Myocyte (in vitro differentiated cells): ENCODE measurements around the gene MTMR2. TPM values are rescaled to one million over a fixed set of nuclear protein-coding genes. Genes with fewer than 3 reads are reported as not detected.
"Not testable (repeated sequence)": the region's sequence is repeated elsewhere in the genome, so short reads cannot be mapped to it uniquely, and the experiment has no call there.

Source experiments
- DNase-seq: peaks from one replicate; pipeline ENCODE4 v3.0.0-alpha.2; 2012; ENCODE audit warnings: low read depth
- total RNA-seq: library from RNA; depleted of rRNA; stranded (reverse); fragments of >200 nt; gene quantifications from 2 replicates; pipeline ENCODE4 v1.2.3, GENCODE V29; 2014

Gene MTMR2
- total RNA-seq, 1 donor from 2014 or later, result 18.5 TPM

DNA sequence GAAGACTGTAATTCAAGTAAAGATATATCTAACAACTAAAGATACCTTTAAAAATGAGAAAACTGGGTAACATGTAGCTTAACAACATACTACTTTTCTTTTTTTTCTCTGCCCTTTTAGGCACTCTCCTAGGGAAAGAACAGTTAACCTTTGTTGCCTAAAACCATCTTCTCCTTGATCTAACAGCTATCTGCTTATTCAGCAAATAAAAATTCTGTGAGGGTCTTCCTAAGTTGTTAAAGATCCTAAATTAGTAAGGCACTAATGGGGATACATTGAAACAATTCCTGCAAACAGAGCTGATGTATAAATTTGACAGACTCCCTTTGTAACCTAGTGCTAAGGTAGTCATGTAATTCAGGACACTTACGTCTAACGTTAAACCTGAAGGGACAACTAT lies 39.1 kb downstream of the MTMR2 start:
- DNase-seq, result no peak

DNA sequence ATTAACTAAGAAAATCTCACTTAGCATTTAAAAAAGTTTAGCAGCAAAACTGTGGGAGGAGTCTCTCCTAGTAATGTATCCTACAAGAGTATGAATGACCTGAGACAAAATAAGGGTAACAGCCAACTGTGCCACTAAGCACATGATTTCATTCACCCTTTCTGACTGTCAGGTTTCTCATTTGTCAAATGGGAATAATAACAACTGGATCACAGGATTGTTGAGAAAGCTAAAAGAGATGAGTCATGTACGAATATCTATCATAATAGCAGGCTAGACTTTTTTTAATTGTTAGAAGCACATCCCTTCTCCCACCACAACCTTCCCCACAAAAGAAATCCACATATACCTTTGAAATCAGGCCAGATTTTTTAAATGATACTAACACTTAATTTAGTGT lies 39.5 kb downstream of the MTMR2 start:
- DNase-seq, result peak; percentile 73

DNA sequence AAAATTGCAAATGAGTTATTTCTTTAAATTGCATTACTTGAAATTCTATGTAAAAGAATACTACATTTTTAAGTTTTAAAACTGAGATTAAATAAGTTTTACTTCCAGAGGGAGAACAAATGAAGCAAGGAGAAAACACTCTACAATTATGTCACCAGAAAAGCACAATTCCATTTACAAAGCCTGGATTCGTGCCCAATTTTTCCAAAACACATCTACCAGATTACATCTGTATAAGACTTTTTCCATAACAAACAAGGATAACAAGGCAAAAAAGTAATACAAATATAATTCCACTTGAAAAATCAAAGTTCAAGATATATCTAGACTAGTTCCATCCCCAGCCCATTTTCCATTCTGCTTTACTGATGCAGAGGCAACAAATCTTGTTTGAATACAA lies 40.5 kb downstream of the MTMR2 start:
- no peak for DNase-seq

GRCh38 chr11:95877291-95877690 lies 46.6 kb downstream of the MTMR2 start:
- peak; percentile 74 for DNase-seq

GRCh38 chr11:95870877-95871276 lies 53.0 kb downstream of the MTMR2 start:
- not testable (repeated sequence) for DNase-seq

DNA sequence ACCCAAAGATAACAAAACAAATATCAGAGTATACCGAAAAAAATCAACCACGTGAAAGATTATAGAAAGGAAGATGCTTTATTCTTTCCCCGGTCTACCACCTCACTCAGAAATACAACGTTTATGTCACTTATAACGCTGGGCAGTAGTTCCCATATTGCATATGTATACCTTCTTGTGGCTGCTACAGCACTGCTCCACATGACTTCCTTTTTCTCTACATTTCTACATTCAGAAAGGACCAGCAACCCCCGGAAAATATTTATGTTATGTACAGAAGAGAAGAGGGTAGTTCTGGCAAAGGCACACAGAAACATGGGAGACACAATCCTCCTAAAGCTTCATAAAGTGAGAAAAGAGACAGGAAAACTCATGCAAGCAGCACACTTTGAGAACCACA lies 56.8 kb downstream of the MTMR2 start:
- DNase-seq, result no peak

GRCh38 chr11:95863486-95864140 lies 60.3 kb downstream of the MTMR2 start:
- DNase-seq, result peak; percentile 13

DNA sequence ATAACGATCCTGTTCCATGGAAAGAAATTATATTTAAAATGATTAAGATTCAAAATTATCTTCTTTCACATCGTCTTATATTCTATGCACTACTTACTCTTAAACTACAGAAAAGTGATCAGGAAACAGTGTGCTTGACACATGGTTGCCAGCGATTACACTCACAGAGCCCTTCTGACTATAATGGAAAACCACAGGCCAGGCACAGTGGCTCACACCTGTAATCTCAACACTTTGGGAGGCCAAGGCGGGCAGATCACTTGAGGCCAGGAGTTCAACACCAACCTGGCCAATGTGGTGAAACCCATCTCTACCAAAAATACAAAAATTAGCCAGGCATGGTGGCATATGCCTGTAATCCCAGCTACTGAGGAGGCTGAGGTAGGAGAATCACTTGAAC lies 63.9 kb downstream of the MTMR2 start:
- not testable (repeated sequence) for DNase-seq

DNA sequence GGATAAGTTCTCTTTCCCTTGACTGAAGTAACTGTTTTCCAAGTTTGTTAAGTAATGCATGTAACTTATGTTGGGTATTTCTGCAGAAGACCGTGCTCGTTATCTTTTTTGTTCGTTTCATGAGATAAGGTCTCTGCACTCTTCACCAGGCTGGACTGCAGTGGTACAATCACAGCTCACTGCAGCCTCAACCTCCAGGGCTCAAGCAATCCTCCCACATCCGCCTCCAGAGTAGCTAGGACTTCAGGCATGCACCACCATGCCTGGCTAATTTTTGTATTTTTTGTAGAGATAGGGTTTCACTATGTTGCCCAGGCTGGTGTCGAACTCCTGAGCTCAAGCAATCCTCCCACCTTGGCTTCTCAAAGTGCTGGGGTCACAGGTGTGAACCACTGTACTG lies 69.5 kb downstream of the MTMR2 start:
- not testable (repeated sequence) for DNase-seq

- DNase-seq, result no peak
Measured at GRCh38 chr11:95853862-95854261, 70.0 kb downstream of the MTMR2 start.

GRCh38 chr11:95853138-95853537 lies 70.8 kb downstream of the MTMR2 start:
- DNase-seq, result no peak

- DNase-seq, result no peak
Measured at GRCh38 chr11:95850137-95850536, 73.8 kb downstream of the MTMR2 start.

GRCh38 chr11:95849087-95849825 lies 74.7 kb downstream of the MTMR2 start:
- peak; percentile 77 for DNase-seq

GRCh38 chr11:95845167-95845566 lies 78.7 kb downstream of the MTMR2 start:
- no peak for DNase-seq

DNA sequence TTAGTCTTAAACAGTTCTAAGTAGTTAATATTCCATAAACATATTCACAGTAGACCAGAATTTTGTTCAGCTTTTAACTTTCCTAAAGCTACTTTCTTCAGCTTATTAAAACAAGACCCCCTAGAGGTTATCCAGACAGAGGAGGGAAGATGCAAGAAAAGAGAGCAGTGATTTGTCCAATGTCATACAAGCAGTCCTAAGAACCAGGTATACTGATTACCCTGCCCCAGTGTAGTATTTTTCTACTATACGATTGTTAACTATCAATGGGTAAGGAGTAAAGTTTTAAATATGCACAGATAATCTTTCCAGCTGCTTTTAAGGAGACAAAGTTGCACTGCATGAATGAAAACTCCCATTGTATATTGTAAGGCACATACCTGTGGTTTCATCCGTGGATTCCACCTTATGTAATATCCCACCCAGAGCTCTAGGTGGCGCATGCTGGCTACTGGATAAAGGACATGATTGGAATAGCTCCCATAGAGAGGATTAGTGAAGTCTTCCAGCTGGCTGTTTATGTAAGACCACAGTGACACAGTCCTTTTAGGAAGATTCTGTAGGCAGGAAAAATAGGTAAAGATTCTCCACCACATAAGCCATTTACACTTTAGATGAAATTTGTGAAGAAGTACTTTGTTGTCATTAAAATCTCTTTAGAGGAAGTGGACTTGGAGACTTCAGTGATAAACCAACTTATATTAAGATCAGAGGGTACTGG lies 88.0 kb downstream of the MTMR2 start:
- DNase-seq, result peak; percentile 92

DNA sequence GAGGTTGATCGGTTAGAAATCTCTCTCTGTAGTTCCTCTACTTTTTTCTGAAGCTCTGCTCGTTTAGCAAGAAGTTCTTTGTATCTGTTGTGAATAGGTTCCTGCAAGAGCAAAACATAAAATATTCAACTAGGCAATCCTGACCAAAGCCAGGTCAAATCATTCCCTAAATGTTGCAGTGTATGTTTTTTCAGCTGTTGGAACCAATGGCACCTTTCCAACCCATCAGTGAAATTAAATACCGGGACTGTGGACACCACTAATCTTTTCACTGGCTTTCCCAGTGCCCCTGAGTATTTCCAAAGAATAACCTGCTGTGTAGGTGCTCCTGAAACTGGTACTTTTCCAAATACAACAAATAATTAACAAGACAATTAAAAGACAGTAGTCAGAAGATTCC lies 88.6 kb downstream of the MTMR2 start:
- DNase-seq, result peak; percentile 89

GRCh38 chr11:95833378-95833777 lies 90.5 kb downstream of the MTMR2 start:
- DNase-seq, result no peak

DNA sequence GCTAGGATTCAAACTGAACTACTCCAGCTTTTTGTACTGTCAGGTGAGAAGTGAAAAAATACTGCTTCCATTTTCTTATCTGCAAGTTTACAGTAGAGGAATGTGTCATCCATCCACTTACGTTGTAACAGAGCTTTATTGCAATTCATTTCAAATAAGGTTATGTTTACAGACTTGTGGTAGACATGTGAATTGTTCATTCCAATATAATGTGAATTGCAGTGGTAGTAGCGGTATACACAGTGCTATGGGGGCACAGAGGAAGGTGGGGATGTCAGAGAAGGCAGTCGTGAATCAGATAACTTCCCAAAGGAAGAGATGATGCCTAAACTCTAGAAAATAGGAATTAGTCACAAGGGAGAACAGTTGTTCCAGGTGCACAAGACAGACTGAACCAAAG lies 91.1 kb downstream of the MTMR2 start:
- DNase-seq, result no peak

DNA sequence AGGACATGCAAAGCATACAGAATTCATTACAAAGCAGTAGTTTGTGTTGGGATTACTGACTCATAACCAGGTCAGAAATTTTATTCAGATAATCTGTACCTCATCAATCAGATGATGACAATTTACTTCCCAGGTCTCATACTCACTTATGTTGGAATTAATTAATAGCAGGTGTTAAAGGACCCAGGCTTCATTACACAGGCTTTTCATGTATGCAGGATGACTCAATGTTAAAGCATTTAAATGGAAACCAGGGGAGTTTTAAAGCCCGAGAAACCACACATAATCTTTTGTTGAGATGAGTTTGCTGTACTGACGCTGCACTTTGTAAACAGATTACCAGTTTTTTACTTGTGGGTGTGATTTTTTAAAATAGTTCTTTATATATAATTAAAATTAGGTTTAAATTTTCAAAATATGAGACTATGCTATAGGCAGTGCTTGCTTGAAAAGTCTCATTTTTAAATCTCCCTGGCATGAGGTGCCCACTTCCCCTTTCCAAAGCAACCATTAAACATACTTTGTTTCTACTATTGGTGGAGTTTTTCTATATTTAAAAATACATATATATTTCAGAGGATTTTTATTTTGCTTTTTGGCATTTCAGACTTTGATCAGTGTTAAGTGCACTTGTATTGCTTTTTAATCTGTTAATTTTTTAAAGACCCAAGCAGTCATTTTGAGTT lies 92.6 kb downstream of the MTMR2 start:
- peak; percentile 68 for DNase-seq

DNA sequence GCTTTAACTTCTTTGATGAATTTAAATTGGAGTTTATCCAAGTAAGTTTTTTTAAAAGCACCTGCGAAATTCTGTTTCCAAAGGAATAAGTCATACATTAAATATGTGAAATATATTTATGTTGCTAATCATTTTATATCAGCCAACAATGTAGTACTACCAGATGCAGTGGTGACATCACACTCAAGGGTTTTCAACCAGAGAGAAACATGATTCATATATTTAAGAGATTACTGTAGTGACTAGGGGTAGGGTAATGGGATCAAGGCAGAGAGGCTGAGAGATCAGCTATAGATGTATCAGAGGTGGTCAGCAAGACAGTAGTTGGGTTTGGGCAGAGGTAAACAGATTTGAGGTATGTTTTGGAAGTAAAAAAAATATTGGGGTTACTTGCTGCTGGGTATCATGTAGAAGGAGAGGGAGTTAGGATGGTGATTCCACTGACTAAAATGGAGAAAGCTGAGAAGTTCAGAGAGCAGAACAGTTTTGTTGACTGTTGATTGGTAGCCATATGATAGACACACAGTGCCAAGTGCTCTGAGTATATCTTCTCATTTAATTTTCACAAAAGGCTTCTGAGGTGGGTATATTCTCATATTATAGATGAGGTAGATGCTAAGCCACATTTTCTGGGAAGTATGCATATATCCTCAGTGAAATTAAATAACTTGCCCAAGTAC lies 94.2 kb downstream of the MTMR2 start:
- DNase-seq, result no peak

DNA sequence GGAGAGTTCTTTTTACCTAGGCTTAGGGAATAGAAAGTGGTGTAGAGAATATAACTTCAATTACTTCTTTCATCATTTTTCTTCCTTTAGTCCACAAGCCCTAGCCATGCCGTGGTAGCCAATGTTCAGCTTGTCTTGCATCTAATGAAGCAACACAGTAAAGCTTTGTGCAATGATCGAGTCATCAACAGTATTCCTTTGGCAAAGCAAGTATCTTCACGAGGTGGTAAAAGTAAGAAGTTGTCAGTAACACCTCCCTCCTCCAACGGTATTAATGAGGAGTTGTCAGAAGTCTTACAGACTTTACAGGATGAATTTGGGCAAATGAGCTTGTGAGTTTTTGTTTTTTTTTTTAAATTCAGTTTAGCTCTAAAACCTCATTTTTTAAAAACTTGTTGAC lies 96.2 kb downstream of the MTMR2 start:
- no peak for DNase-seq
